IPS-20b (cell line): ENCODE results near the gene ZFYVE21.

Source experiments
- H3K27ac ChIP-seq: one replicate; pipeline ENCODE4 v1.5.1; 2013; ENCODE audit warnings: low read length
- H3K27me3 ChIP-seq: 2 replicates; pipeline ENCODE4 v1.6.1; 2013; ENCODE audit warnings: mild to moderate bottlenecking, low read length, inconsistent platforms; ENCODE audit not compliant: insufficient read depth
- H3K36me3 ChIP-seq: 2 replicates; pipeline ENCODE4 v1.6.1; 2013; ENCODE audit warnings: low read depth, mild to moderate bottlenecking, inconsistent platforms, low read length, moderate library complexity; ENCODE audit not compliant: insufficient read depth
- H3K4me1 ChIP-seq: 2 replicates; pipeline ENCODE4 v1.6.1; 2013; ENCODE audit warnings: mild to moderate bottlenecking, control low read depth, inconsistent platforms, low read length, moderate library complexity; ENCODE audit not compliant: insufficient read depth
- H3K4me3 ChIP-seq: 2 replicates; pipeline ENCODE4 v1.5.1; 2013; ENCODE audit warnings: mild to moderate bottlenecking, low read length, inconsistent platforms
- H3K9ac ChIP-seq: 2 replicates; pipeline ENCODE4 v1.6.1; 2013; ENCODE audit warnings: low read depth, mild to moderate bottlenecking, inconsistent platforms, low read length, moderate library complexity
- H3K9me3 ChIP-seq: 2 replicates; pipeline ENCODE4 v1.6.1; 2013; ENCODE audit warnings: mild to moderate bottlenecking, low read depth, low read length, inconsistent platforms; ENCODE audit not compliant: insufficient read depth

The ZFYVE21 gene

DNA sequence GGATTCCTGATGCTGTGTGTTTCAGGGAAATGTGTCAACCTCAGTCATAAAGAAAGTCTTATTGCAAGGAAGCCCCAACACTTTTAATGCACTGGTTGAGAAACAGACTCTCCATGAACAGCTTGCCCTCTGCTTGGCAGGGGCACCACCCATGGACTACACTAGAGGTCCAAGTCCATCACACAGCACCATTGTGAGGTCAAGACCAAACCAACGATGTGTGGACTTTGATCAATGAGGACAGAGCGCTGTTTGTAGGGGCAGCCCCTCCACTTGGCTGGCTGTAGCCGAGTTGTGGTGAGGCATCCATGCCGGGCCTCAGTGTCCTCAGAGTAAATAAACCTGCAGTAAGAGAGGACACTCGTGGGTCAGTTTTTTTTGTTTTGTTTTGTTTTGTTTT, 29.8 kb downstream of the ZFYVE21 start:
- H3K9me3 ChIP-seq, result no peaks in the 10 kb centered on the region

GRCh38 chr14:103746701-103747100, 31.1 kb downstream of the ZFYVE21 start:
- Histone ChIP-seq H3K36me3 (no peaks in the 10 kb centered on the region), H3K27me3 (no peaks in the 10 kb centered on the region), H3K9ac (no peak overlapping the region), H3K4me1 (no peaks in the 10 kb centered on the region), H3K4me3 (no peak overlapping the region), H3K9me3 (no peaks in the 10 kb centered on the region), H3K27ac (no peak overlapping the region)

More for the DNA sequence above, 29.8 kb downstream of the ZFYVE21 start:
- no peaks in the 10 kb centered on the region for H3K36me3 ChIP-seq
- no peak overlapping the region for H3K9ac ChIP-seq
- no peaks in the 10 kb centered on the region for H3K27me3 ChIP-seq
- no peaks in the 10 kb centered on the region for H3K4me1 ChIP-seq
- no peak overlapping the region for H3K4me3 ChIP-seq
- H3K27ac ChIP-seq, result no peak overlapping the region

- Histone ChIP-seq H3K27ac (no peak overlapping the region), H3K9me3 (no peaks in the 10 kb centered on the region), H3K27me3 (no peaks in the 10 kb centered on the region), H3K36me3 (no peaks in the 10 kb centered on the region), H3K4me3 (no peak overlapping the region), H3K9ac (no peak overlapping the region; the same call in 1 of the 2 replicates), H3K4me1 (no peaks in the 10 kb centered on the region)
These were observed 32.9 kb downstream of the ZFYVE21 start for GRCh38 chr14:103748534-103748857.

GRCh38 chr14:103749452-103749851, 33.8 kb downstream of the ZFYVE21 start:
- H3K27me3 ChIP-seq, result no peaks in the 10 kb centered on the region
- H3K36me3 ChIP-seq, result no peaks in the 10 kb centered on the region
- no peak overlapping the region for H3K27ac ChIP-seq

GRCh38 chr14:103749860-103750259, 34.2 kb downstream of the ZFYVE21 start:
- no peaks in the 10 kb centered on the region for H3K9me3 ChIP-seq
- no peaks in the 10 kb centered on the region for H3K4me1 ChIP-seq
- H3K9ac ChIP-seq, result no peak overlapping the region
- H3K36me3 ChIP-seq, result no peaks in the 10 kb centered on the region
- H3K27me3 ChIP-seq, result no peaks in the 10 kb centered on the region
- no peak overlapping the region for H3K27ac ChIP-seq
- H3K4me3 ChIP-seq, result no peak overlapping the region

More at GRCh38 chr14:103749452-103749851, 33.8 kb downstream of the ZFYVE21 start:
- Histone ChIP-seq H3K4me1 (no peaks in the 10 kb centered on the region), H3K4me3 (no peak overlapping the region), H3K9me3 (no peaks in the 10 kb centered on the region), H3K9ac (no peak overlapping the region)

DNA sequence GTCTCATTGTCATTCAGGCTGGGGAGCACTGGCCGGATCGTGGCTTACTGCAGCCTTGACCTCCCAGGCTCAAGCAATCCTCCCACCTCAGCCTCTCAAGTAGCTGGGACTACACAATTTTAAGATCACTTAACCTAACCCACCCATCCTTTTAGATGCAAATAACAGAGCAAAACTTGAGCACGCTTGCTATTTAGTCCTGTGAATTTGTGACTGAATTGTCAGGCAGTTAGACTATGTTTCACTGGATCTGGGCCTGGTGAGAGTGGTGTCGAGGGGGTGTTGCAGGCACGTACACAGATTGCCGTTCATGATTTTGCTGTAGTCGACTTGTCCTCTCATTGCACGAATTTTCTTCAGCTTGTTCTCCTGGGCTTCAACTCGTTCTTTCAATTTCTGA, 38.2 kb downstream of the ZFYVE21 start:
- H3K4me3 ChIP-seq, result no peak overlapping the region
- no peaks in the 10 kb centered on the region for H3K36me3 ChIP-seq

DNA sequence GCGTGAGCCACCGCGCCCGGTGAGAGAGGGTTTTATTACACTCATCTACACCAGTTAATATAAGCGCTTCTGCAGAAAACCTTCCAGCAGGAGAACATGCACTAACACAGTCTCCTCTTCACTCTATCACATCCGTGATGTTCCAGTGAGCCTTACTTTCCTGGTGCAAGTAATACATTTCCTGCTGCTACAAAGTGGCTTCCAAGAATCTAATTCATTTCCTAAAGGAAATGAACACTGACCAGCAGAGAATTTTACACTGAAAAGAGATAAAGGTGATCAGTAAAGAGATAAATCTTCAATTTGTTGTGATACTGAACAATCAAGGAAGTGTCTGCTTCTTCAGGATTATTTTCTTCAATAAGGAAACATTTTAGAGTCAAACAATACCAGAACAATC, 39.5 kb downstream of the ZFYVE21 start:
- no peaks in the 10 kb centered on the region for H3K27me3 ChIP-seq
- no peak overlapping the region for H3K4me3 ChIP-seq
- H3K9me3 ChIP-seq, result no peaks in the 10 kb centered on the region
- H3K36me3 ChIP-seq, result no peaks in the 10 kb centered on the region
- no peak overlapping the region for H3K9ac ChIP-seq
- H3K4me1 ChIP-seq, result no peaks in the 10 kb centered on the region
- H3K27ac ChIP-seq, result no peak overlapping the region

More for the DNA sequence above, 38.2 kb downstream of the ZFYVE21 start:
- Histone ChIP-seq H3K4me1 (no peaks in the 10 kb centered on the region), H3K9ac (no peak overlapping the region), H3K27ac (no peak overlapping the region), H3K9me3 (no peaks in the 10 kb centered on the region), H3K27me3 (no peaks in the 10 kb centered on the region)

GRCh38 chr14:103758059-103758776, 42.6 kb downstream of the ZFYVE21 start:
- peaks cover 5% of the 10 kb centered on the region; the same call in 1 of the 2 replicates for H3K4me1 ChIP-seq
- no peak overlapping the region for H3K9ac ChIP-seq
- H3K36me3 ChIP-seq, result no peaks in the 10 kb centered on the region
- no peak overlapping the region for H3K27ac ChIP-seq
- H3K27me3 ChIP-seq, result no peaks in the 10 kb centered on the region
- no peaks in the 10 kb centered on the region for H3K9me3 ChIP-seq
- no peak overlapping the region for H3K4me3 ChIP-seq

- Histone ChIP-seq H3K4me3 (no peak overlapping the region), H3K27me3 (no peaks in the 10 kb centered on the region), H3K36me3 (no peaks in the 10 kb centered on the region), H3K27ac (no peak overlapping the region), H3K4me1 (peaks cover 5% of the 10 kb centered on the region; the same call in 1 of the 2 replicates), H3K9ac (no peak overlapping the region), H3K9me3 (no peaks in the 10 kb centered on the region)
These were observed 46.4 kb downstream of the ZFYVE21 start for GRCh38 chr14:103762036-103762435.

- no peaks in the 10 kb centered on the region for H3K9me3 ChIP-seq
- no peak overlapping the region for H3K4me3 ChIP-seq
- no peak overlapping the region for H3K27ac ChIP-seq
- H3K9ac ChIP-seq, result no peak overlapping the region
- H3K4me1 ChIP-seq, result peaks cover 5% of the 10 kb centered on the region; the same call in 1 of the 2 replicates
- H3K36me3 ChIP-seq, result no peaks in the 10 kb centered on the region
- no peaks in the 10 kb centered on the region for H3K27me3 ChIP-seq
These were observed 46.9 kb downstream of the ZFYVE21 start for GRCh38 chr14:103762541-103762940.

DNA sequence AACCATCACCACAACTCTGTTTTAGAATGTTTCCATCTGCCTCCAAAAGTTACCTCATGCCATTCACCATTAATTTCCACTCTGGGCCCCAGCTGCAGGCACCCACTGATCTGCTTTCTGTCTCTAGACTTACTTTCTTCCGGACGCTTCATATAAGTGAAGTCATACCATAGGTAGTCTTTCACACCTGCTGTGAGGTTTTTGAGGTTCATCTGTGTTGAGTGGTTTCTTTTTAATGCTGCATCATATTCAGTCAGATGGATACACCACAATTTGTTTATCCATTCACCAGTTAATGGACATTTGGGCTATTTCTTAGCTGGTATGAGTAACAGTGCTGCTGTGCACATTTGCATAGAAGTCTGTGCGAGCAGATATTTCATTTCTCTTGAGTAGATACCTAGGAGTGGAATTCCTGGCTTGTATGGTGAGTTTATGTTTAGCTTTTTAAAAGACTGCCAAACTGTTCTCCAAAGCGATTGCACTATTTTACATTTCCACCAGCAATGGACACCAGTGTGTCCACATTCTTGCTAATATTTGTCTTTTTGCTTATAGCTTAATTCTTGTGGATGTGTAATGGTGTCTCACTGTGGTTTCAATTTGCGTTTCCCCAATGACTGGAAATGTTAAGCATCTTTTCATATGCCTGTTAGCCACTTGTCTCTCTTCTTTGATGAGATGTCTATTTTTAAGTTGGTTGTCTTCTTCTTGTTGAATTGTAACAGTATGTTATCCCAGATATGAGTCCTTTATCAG, 48.3 kb downstream of the ZFYVE21 start:
- H3K9me3 ChIP-seq, result no peaks in the 10 kb centered on the region
- no peak overlapping the region for H3K4me3 ChIP-seq
- H3K4me1 ChIP-seq, result peaks cover 5% of the 10 kb centered on the region; the same call in 1 of the 2 replicates
- H3K9ac ChIP-seq, result no peak overlapping the region
- H3K27ac ChIP-seq, result no peak overlapping the region
- no peaks in the 10 kb centered on the region for H3K36me3 ChIP-seq
- no peaks in the 10 kb centered on the region for H3K27me3 ChIP-seq

- H3K9ac ChIP-seq, result no peak overlapping the region
- H3K9me3 ChIP-seq, result no peaks in the 10 kb centered on the region
- no peak overlapping the region for H3K27ac ChIP-seq
- no peaks in the 10 kb centered on the region for H3K36me3 ChIP-seq
- no peak overlapping the region for H3K4me3 ChIP-seq
- H3K4me1 ChIP-seq, result peaks cover 5% of the 10 kb centered on the region; the same call in 1 of the 2 replicates
- no peaks in the 10 kb centered on the region for H3K27me3 ChIP-seq
These were observed 49.9 kb downstream of the ZFYVE21 start for GRCh38 chr14:103765526-103765925.
